ENCODE data around the gene PTGFRN.

The PTGFRN gene

DNA sequence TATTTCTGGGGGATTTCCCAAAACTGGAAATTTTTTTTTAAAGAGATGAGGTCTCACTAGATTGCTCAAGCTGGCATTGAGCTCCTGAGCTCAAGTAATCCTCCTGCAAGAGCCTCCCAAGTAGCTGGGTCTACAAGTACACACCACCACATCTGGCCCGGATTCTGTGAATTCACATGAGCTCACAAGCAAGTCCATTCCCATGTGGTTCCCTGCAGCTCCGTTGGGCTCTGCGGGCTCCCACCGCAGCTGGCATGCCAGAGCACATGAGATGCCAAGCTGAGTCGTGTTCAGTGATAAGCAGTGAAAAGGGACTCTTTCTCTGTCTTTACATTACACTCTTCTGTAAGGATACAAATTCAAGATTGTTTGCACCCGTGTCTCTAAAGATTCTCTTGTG lies 128.5 kb downstream of the PTGFRN start:
- DNase-seq: no peak
